Fibroblast of skin of left biceps (primary cell): ENCODE measurements around the gene SMIM44.

ENCODE experiments used
- DNase-seq, 2 experiments: peaks; one replicate each; pipeline ENCODE4 v3.0.0-alpha.2; 2013; ENCODE audit warnings: low read depth in 2 of 2

Gene SMIM44

GRCh38 chr19:3477506-3477905 is 5.7 kb downstream of the SMIM44 start:
- DNase-seq = no peak

- no peak for DNase-seq
These were observed 6.4 kb downstream of the SMIM44 start for GRCh38 chr19:3476830-3477229.

- DNase-seq = no peak
These were observed 7.8 kb downstream of the SMIM44 start for GRCh38 chr19:3475449-3475848.

GRCh38 chr19:3474614-3475013 is 8.6 kb downstream of the SMIM44 start:
- no peak for DNase-seq

GRCh38 chr19:3474010-3474409 is 9.2 kb downstream of the SMIM44 start:
- no peak for DNase-seq

- no peak for DNase-seq
These were observed 11.1 kb downstream of the SMIM44 start for GRCh38 chr19:3471954-3472655.

GRCh38 chr19:3470500-3471128 is 12.6 kb downstream of the SMIM44 start:
- DNase-seq = no peak

GRCh38 chr19:3469638-3470499 is 13.4 kb downstream of the SMIM44 start:
- no peak for DNase-seq

- DNase-seq = no peak
These were observed 15.0 kb downstream of the SMIM44 start for GRCh38 chr19:3468211-3468610.

- no peak for DNase-seq
These were observed 15.6 kb downstream of the SMIM44 start for GRCh38 chr19:3467437-3468198.

- DNase-seq = no peak
These were observed 16.6 kb downstream of the SMIM44 start for GRCh38 chr19:3466635-3467034.

GRCh38 chr19:3465552-3465951 is 17.7 kb downstream of the SMIM44 start:
- DNase-seq = no peak

- DNase-seq = no peak
These were observed 18.5 kb downstream of the SMIM44 start for GRCh38 chr19:3464587-3465235.

- DNase-seq = no peak
These were observed 19.3 kb downstream of the SMIM44 start for GRCh38 chr19:3463714-3464586.

- no peak for DNase-seq
These were observed 20.1 kb downstream of the SMIM44 start for GRCh38 chr19:3462991-3463713.

- no peak for DNase-seq
These were observed 23.2 kb downstream of the SMIM44 start for GRCh38 chr19:3459965-3460582.

GRCh38 chr19:3459089-3459881 is 24.0 kb downstream of the SMIM44 start:
- DNase-seq = peak; percentile 39 to 44
